WTC11 (cell line): Measurements from ENCODE around the gene TEX28. TPM values are rescaled to one million over a fixed set of nuclear protein-coding genes. Genes with fewer than 3 reads are reported as not detected.

Source experiments
- ATAC-seq: fragments of 200-7000 bp; cut with Tn5 transposase; 2 replicates; pipeline ENCODE4 v1.10.0; 2021; ENCODE audit warnings: mild to moderate bottlenecking, moderate library complexity
- CTCF ChIA-PET: fragments of 300-600 bp; sonication (Branson Sonifier 250); formaldehyde crosslinking; loops from one replicate; lab custom pipeline; 2021; ENCODE audit warnings: antibody characterized with exemption; lab: Charles Lee
- POLR2A ChIA-PET: fragments of 350-600 bp; sonication (Branson Sonifier 250); formaldehyde crosslinking; loops from one replicate; lab custom pipeline; 2021; ENCODE audit warnings: antibody characterized with exemption; lab: Charles Lee
- DNase-seq: peaks from one replicate; pipeline ENCODE4 v3.0.0; 2021; ENCODE audit warnings: low spot score
- H3K27ac Mint-ChIP-seq: 2 replicates; pipeline ENCODE4 v1.8.0; 2021; ENCODE audit warnings: mixed read lengths
- H3K27me3 Mint-ChIP-seq: 2 replicates; pipeline ENCODE4 v1.8.0; 2021; ENCODE audit warnings: low read depth, mild to moderate bottlenecking, moderate library complexity, mixed read lengths
- H3K36me3 Mint-ChIP-seq: 2 replicates; pipeline ENCODE4 v1.8.0; 2021; ENCODE audit warnings: mixed read lengths
- H3K4me1 Mint-ChIP-seq: 2 replicates; pipeline ENCODE4 v1.8.0; 2022; ENCODE audit warnings: mixed read lengths
- H3K4me3 Mint-ChIP-seq: 2 replicates; pipeline ENCODE4 v1.8.0; 2021; ENCODE audit warnings: mild to moderate bottlenecking, moderate library complexity, mixed read lengths
- H3K9me3 Mint-ChIP-seq: 2 replicates; pipeline ENCODE4 v1.8.0; 2021; ENCODE audit warnings: mixed read lengths
- AR ChIP-seq: fragments of 250-450 bp; sonication (Bioruptor Pico); IDR thresholded peaks from 2 replicates; pipeline ENCODE4 v1.9.0; 2021; ENCODE audit warnings: mild to moderate bottlenecking
- ARID4B ChIP-seq: sonication (generic); formaldehyde crosslinking; IDR thresholded peaks from 2 replicates; pipeline ENCODE4 v1.8.0; 2023; ENCODE audit warnings: missing genetic modification reagents, mild to moderate bottlenecking, borderline replicate concordance
- E2F1 ChIP-seq: sonication (generic); formaldehyde crosslinking; IDR thresholded peaks from 2 replicates; pipeline ENCODE4 v1.8.0; 2022; ENCODE audit warnings: mild to moderate bottlenecking, missing genetic modification reagents
- FOXJ3 ChIP-seq: sonication (generic); formaldehyde crosslinking; IDR thresholded peaks from 2 replicates; pipeline ENCODE4 v1.9.0; 2021; ENCODE audit warnings: missing genetic modification reagents, mild to moderate bottlenecking, borderline replicate concordance
- FOXK1 ChIP-seq: sonication (generic); formaldehyde crosslinking; IDR thresholded peaks from 2 replicates; pipeline ENCODE4 v1.8.0; 2022; ENCODE audit warnings: mild to moderate bottlenecking, moderate library complexity, missing genetic modification reagents
- GABPB1 ChIP-seq: sonication (generic); formaldehyde crosslinking; IDR thresholded peaks from 2 replicates; pipeline ENCODE4 v1.8.1; 2023; ENCODE audit warnings: mild to moderate bottlenecking, missing genetic modification reagents
- JAZF1 ChIP-seq: fragments of 250-450 bp; sonication (Bioruptor Pico); IDR thresholded peaks from 2 replicates; pipeline ENCODE4 v1.9.0; 2021; ENCODE audit warnings: moderate library complexity, mild to moderate bottlenecking, inconsistent platforms
- NFATC4 ChIP-seq: fragments of 250-450 bp; sonication (Bioruptor Pico); IDR thresholded peaks from 2 replicates; pipeline ENCODE4 v1.9.0; 2021; ENCODE audit warnings: mild to moderate bottlenecking
- PRRX2 ChIP-seq: fragments of 250-450 bp; sonication (Bioruptor Pico); IDR thresholded peaks from 2 replicates; pipeline ENCODE4 v1.8.0; 2021; ENCODE audit warnings: mild to moderate bottlenecking
- SMAD4 ChIP-seq: sonication (generic); formaldehyde crosslinking; IDR thresholded peaks from 2 replicates; pipeline ENCODE4 v1.8.0; 2022; ENCODE audit warnings: mild to moderate bottlenecking, missing genetic modification reagents
- ZNF138 ChIP-seq: sonication (generic); formaldehyde crosslinking; conservative IDR thresholded peaks from 2 replicates; pipeline ENCODE4 v1.8.1; 2022; ENCODE audit warnings: mild to moderate bottlenecking, moderate library complexity, missing genetic modification reagents
- ZNF219 ChIP-seq: sonication (generic); formaldehyde crosslinking; IDR thresholded peaks from 2 replicates; pipeline ENCODE4 v1.8.0; 2023; ENCODE audit warnings: missing genetic modification reagents, mild to moderate bottlenecking, borderline replicate concordance
- ZNF232 ChIP-seq: sonication (generic); formaldehyde crosslinking; IDR thresholded peaks from 2 replicates; pipeline ENCODE4 v1.8.0; 2022; ENCODE audit warnings: mild to moderate bottlenecking, missing genetic modification reagents
- ZNF671 ChIP-seq: fragments of 250-450 bp; sonication (Bioruptor Pico); IDR thresholded peaks from 2 replicates; pipeline ENCODE4 v1.8.0; 2021; ENCODE audit warnings: mild to moderate bottlenecking
- ZSCAN18 ChIP-seq: fragments of 250-450 bp; sonication (Bioruptor Pico); IDR thresholded peaks from 2 replicates; pipeline ENCODE4 v2.1.2; 2022; ENCODE audit warnings: mild to moderate bottlenecking, moderate library complexity
- total RNA-seq: library from RNA; stranded (reverse); gene quantifications from 3 replicates; pipeline ENCODE4 v1.2.3, GENCODE V29; 2021
- TF ChIP-seq, protein P1 (sequence below): sonication (generic); formaldehyde crosslinking; IDR thresholded peaks from 2 replicates; pipeline ENCODE4 v1.8.0; 2022; ENCODE audit warnings: mild to moderate bottlenecking, missing genetic modification reagents

Gene TEX28
- total RNA-seq, 1 experiment from 2014 or later: not detected

DNA sequence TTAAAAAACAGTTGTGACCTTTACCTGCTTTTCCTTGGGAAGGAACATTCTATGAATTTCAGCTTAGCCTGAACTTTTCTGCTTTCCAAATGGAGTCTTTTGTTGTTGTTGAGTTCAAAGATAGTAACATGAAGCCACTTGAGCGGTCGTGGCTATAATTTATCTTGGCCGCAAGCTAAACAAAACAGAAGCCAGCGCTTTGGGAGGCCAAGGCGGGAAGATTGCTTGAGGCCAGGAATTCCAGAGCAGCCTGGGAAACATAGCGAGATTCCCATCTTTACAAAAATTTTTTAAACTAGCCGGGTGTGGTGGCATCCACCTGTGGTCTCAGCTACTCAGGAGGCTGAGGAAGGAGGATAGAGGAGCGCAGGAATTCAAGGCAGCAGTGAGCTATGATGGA lies 30.6 kb upstream of the TEX28 start (continued):
- TF ChIP-seq AR (CRISPR knock-in tag) (no peak), JAZF1 (CRISPR knock-in tag) (no peak), ARID4B (CRISPR knock-in tag) (no peak), FOXK1 (CRISPR knock-in tag) (no peak), E2F1 (CRISPR knock-in tag) (no peak), ZNF671 (CRISPR knock-in tag) (no peak), ZNF219 (CRISPR knock-in tag) (no peak), SMAD4 (CRISPR knock-in tag) (no peak), FOXJ3 (no peak)

GRCh38 chrX:154323537-154323936 lies 28.6 kb upstream of the TEX28 start:
- H3K9me3 Mint-ChIP-seq: no peaks in the 10 kb centered on the region
- H3K27me3 Mint-ChIP-seq: no peaks in the 10 kb centered on the region
- H3K36me3 Mint-ChIP-seq: no peaks in the 10 kb centered on the region
- no peak for DNase-seq
- ChIA-PET POLR2A (no interaction called here), CTCF (interaction anchor here (1.9 kb wide), 1 partner anchor 15 kb away, joined by 9 read pairs; no protein-coding TSS in a partner anchor)
- no peak for TF ChIP-seq ZSCAN18 (CRISPR knock-in tag)
- TF ChIP-seq ZNF232: no peak
- TF ChIP-seq GABPB1: no peak
- TF ChIP-seq ZNF138 (CRISPR knock-in tag): no peak
- TF ChIP-seq NFATC4 (CRISPR knock-in tag): no peak
- TF ChIP-seq FOXJ3: no peak
- no peak for TF ChIP-seq ZNF671 (CRISPR knock-in tag)
- TF ChIP-seq, protein P1, sequence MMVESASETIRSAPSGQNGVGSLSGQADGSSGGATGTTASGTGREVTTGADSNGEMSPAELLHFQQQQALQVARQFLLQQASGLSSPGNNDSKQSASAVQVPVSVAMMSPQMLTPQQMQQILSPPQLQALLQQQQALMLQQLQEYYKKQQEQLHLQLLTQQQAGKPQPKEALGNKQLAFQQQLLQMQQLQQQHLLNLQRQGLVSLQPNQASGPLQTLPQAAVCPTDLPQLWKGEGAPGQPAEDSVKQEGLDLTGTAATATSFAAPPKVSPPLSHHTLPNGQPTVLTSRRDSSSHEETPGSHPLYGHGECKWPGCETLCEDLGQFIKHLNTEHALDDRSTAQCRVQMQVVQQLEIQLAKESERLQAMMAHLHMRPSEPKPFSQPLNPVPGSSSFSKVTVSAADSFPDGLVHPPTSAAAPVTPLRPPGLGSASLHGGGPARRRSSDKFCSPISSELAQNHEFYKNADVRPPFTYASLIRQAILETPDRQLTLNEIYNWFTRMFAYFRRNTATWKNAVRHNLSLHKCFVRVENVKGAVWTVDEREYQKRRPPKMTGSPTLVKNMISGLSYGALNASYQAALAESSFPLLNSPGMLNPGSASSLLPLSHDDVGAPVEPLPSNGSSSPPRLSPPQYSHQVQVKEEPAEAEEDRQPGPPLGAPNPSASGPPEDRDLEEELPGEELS (CRISPR knock-in tag): no peak
- TF ChIP-seq PRRX2: no peak
- no peak for ATAC-seq
- H3K4me3 Mint-ChIP-seq: no peak overlapping the region
- H3K4me1 Mint-ChIP-seq: no peaks in the 10 kb centered on the region
- H3K27ac Mint-ChIP-seq: no peak overlapping the region
